Measurements from ENCODE around the gene EIF4A3. TPM values are rescaled to one million over a fixed set of nuclear protein-coding genes. Genes with fewer than 3 reads are reported as not detected.
"Not testable (repeated sequence)": the region's sequence is repeated elsewhere in the genome, so short reads cannot be mapped to it uniquely, and the experiment has no call there.

The EIF4A3 gene
- total RNA-seq, 1 experiment from 2014 or later: 169 TPM

DNA sequence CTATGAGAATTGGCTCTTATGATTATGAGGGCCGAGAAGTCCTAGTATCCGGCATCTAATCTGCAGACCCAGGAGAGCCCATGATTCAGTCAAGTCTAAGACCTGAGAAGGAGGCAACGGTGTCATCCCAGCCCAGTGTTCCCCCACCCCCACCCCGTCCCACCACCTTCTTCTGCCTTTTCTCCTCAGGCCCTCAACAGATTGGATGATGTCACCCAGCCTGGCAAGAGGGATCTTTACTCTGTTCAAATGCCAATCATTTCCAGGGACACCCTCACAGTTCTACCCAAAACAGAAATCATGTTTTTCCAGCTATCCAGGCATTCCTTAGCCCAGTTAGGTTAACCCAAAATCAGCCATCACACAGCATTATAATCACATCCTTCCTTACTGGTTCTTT, 55.6 kb downstream of the EIF4A3 start:
- in situ Hi-C loops (cut with HindIII; ENCODE audit: low pct_unique_long_range_greater_than_20kb, low sequenced_read_pairs) (no loop called here), intact Hi-C loops (cut with micrococcal nuclease; ENCODE audit: unreplicated experiment) (no loop called here)
- ATAC-seq: no peak
- Histone ChIP-seq H3K27me3 (ENCODE audit: control insufficient read depth, insufficient read depth, low read length) (no peaks in the 10 kb centered on the region), H3K9me3 (ENCODE audit: control insufficient read depth, insufficient read depth, low read depth, low read length) (no peaks in the 10 kb centered on the region), H3K4me1 (ENCODE audit: control insufficient read depth, insufficient read depth, low read length) (no peaks in the 10 kb centered on the region), H3K4me3 (ENCODE audit: low read depth in 2 of 2, low read length in 2 of 2) (no peak overlapping the region), H3K36me3 (ENCODE audit: control insufficient read depth, insufficient read depth, low read length) (no peaks in the 10 kb centered on the region), H3K27ac (ENCODE audit: low read length) (no peak overlapping the region)
- no TSS peak for BruUV-seq (replicated peaks)
- CTCF ChIA-PET: no interaction called here
- TF ChIP-seq, protein P1, sequence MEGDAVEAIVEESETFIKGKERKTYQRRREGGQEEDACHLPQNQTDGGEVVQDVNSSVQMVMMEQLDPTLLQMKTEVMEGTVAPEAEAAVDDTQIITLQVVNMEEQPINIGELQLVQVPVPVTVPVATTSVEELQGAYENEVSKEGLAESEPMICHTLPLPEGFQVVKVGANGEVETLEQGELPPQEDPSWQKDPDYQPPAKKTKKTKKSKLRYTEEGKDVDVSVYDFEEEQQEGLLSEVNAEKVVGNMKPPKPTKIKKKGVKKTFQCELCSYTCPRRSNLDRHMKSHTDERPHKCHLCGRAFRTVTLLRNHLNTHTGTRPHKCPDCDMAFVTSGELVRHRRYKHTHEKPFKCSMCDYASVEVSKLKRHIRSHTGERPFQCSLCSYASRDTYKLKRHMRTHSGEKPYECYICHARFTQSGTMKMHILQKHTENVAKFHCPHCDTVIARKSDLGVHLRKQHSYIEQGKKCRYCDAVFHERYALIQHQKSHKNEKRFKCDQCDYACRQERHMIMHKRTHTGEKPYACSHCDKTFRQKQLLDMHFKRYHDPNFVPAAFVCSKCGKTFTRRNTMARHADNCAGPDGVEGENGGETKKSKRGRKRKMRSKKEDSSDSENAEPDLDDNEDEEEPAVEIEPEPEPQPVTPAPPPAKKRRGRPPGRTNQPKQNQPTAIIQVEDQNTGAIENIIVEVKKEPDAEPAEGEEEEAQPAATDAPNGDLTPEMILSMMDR (IDR thresholded peaks at IDR 0.05): no peak
- TF ChIP-seq, protein P2, sequence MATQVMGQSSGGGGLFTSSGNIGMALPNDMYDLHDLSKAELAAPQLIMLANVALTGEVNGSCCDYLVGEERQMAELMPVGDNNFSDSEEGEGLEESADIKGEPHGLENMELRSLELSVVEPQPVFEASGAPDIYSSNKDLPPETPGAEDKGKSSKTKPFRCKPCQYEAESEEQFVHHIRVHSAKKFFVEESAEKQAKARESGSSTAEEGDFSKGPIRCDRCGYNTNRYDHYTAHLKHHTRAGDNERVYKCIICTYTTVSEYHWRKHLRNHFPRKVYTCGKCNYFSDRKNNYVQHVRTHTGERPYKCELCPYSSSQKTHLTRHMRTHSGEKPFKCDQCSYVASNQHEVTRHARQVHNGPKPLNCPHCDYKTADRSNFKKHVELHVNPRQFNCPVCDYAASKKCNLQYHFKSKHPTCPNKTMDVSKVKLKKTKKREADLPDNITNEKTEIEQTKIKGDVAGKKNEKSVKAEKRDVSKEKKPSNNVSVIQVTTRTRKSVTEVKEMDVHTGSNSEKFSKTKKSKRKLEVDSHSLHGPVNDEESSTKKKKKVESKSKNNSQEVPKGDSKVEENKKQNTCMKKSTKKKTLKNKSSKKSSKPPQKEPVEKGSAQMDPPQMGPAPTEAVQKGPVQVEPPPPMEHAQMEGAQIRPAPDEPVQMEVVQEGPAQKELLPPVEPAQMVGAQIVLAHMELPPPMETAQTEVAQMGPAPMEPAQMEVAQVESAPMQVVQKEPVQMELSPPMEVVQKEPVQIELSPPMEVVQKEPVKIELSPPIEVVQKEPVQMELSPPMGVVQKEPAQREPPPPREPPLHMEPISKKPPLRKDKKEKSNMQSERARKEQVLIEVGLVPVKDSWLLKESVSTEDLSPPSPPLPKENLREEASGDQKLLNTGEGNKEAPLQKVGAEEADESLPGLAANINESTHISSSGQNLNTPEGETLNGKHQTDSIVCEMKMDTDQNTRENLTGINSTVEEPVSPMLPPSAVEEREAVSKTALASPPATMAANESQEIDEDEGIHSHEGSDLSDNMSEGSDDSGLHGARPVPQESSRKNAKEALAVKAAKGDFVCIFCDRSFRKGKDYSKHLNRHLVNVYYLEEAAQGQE (IDR thresholded peaks at IDR 0.05; ENCODE audit: insufficient read depth in 1 of 2, low read depth in 2 of 2, low read length in 1 of 2): no peak
- POLR2A ChIA-PET: no interaction called here
- no peak for DNase-seq (ENCODE audit: low read depth, low spot score)

DNA sequence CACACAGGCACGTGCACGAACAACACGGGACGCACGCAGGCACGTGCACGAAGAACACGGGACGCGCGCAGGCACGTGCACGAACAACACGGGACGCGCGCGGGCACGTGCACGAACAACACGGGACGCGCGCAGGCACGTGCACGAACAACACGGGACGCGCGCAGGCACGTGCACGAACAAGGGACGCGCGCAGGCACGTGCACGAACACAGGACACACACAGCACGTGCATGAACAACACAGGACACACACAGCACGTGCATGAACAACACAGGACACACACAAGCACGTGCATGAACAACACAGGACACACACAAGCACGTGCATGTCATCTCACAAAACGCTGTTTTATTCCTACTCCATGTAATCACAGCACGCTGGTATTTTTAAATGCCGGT, 56.8 kb downstream of the EIF4A3 start:
- DNase-seq (ENCODE audit: low read depth, low spot score); H3K27me3 ChIP-seq (ENCODE audit: control insufficient read depth, insufficient read depth, low read length); H3K4me3 ChIP-seq (ENCODE audit: low read depth in 2 of 2, low read length in 2 of 2); BruUV-seq (replicated peaks); H3K27ac ChIP-seq (ENCODE audit: low read length); ATAC-seq; H3K4me1 ChIP-seq (ENCODE audit: control insufficient read depth, insufficient read depth, low read length); POLR2A ChIA-PET; in situ Hi-C loops (cut with HindIII; ENCODE audit: low pct_unique_long_range_greater_than_20kb, low sequenced_read_pairs); H3K9me3 ChIP-seq (ENCODE audit: control insufficient read depth, insufficient read depth, low read depth, low read length); CTCF ChIA-PET; H3K36me3 ChIP-seq (ENCODE audit: control insufficient read depth, insufficient read depth, low read length); intact Hi-C loops (cut with micrococcal nuclease; ENCODE audit: unreplicated experiment): not testable (repeated sequence)

DNA sequence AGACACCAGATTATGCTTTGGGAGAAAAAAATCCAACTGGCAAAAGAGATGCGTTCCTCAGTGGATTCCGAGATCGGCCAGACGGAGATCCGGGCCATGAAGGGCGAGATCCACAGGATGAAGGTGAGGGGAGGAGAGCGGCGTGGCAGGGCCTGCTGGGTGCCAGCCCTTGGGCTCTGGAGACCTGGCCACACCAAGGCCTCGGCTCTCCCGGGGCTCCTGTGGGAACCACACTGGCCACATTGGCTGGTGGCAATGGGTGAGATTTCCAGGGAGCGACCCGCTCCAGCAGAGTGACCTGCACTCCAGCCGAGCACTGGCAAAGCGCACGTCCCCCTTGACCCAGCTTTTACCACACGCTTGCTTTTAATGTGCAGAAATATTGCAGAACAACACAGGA, 57.2 kb downstream of the EIF4A3 start:
- Histone ChIP-seq H3K36me3 (ENCODE audit: control insufficient read depth, insufficient read depth, low read length) (no peaks in the 10 kb centered on the region), H3K4me3 (ENCODE audit: low read depth in 2 of 2, low read length in 2 of 2) (no peak overlapping the region), H3K9me3 (ENCODE audit: control insufficient read depth, insufficient read depth, low read depth, low read length) (no peaks in the 10 kb centered on the region), H3K27me3 (ENCODE audit: control insufficient read depth, insufficient read depth, low read length) (no peaks in the 10 kb centered on the region), H3K27ac (ENCODE audit: low read length) (no peak overlapping the region), H3K4me1 (ENCODE audit: control insufficient read depth, insufficient read depth, low read length) (no peaks in the 10 kb centered on the region)
- no TSS peak for BruUV-seq (replicated peaks)
- in situ Hi-C loops (cut with HindIII; ENCODE audit: low pct_unique_long_range_greater_than_20kb, low sequenced_read_pairs) (no loop called here), intact Hi-C loops (cut with micrococcal nuclease; ENCODE audit: unreplicated experiment) (no loop called here)
- ChIA-PET POLR2A (no interaction called here), CTCF (interaction anchor here (1.3 kb wide), 1 partner anchor 12 kb away, joined by 3 read pairs; the partner anchor contains the start of gene GAA)
- TF ChIP-seq, protein P1 (IDR thresholded peaks at IDR 0.05): no peak
- TF ChIP-seq TCF7L2 (IDR thresholded peaks at IDR 0.05; ENCODE audit: low read depth, low read length) (no peak), POLR2AphosphoS5 (IDR thresholded peaks at IDR 0.05; ENCODE audit: low read depth, low read length) (no peak), SIN3A (IDR thresholded peaks at IDR 0.05; ENCODE audit: borderline replicate concordance, insufficient read depth, low read depth, low read length) (no peak)
- TF ChIP-seq, protein P2 (IDR thresholded peaks at IDR 0.05; ENCODE audit: insufficient read depth in 1 of 2, low read depth in 2 of 2, low read length in 1 of 2): no peak
- DNase-seq (ENCODE audit: low read depth, low spot score): no peak
- no peak for ATAC-seq

Measured in Panc1 (cell line).